RPMI8226 (cell line): ENCODE data around the gene SPPL2C.

Source experiments
- DNase-seq: peaks from one replicate; pipeline ENCODE4 v3.0.0-alpha.2; 2015

Gene SPPL2C

DNA sequence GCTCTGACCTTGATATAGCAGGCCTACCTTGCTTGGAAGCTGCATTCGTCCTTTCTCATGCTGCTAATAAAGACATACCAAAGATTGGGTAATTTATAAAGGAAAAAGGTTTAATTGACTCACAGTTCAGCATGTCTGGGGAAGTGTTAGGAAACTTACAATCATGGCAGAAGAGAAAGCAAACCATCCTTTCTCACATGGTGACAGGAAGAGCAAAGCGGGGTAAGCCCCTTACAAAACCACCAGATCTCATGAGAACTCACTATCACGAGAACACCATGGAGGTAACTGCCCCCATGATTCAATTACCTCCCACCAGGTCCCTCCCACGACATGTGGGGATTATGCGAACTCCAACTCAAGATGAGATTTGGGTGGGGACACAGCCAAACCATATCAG lies 43.7 kb downstream of the SPPL2C start:
- DNase-seq: no peak

GRCh38 chr17:45889579-45889978 lies 44.9 kb downstream of the SPPL2C start:
- DNase-seq: peak; percentile 10

- no peak for DNase-seq
Observed at GRCh38 chr17:45893725-45894021, 49.0 kb downstream of the SPPL2C start.

DNA sequence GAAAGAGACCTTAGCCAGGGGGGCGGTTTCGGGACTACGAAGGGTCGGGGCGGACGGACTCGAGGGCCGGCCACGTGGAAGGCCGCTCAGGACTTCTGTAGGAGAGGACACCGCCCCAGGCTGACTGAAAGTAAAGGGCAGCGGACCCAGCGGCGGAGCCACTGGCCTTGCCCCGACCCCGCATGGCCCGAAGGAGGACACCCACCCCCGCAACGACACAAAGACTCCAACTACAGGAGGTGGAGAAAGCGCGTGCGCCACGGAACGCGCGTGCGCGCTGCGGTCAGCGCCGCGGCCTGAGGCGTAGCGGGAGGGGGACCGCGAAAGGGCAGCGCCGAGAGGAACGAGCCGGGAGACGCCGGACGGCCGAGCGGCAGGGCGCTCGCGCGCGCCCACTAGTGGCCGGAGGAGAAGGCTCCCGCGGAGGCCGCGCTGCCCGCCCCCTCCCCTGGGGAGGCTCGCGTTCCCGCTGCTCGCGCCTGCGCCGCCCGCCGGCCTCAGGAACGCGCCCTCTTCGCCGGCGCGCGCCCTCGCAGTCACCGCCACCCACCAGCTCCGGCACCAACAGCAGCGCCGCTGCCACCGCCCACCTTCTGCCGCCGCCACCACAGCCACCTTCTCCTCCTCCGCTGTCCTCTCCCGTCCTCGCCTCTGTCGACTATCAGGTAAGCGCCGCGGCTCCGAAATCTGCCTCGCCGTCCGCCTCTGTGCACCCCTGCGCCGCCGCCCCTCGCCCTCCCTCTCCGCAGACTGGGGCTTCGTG lies 49.5 kb downstream of the SPPL2C start, which contains the start of gene MAPT:
Gene MAPT, plus strand, starts transcription at position 533 of the 763 bp plus-strand sequence. CDS start 67,784 bp downstream, outside the sequence.
- DNase-seq: peak; percentile 93

DNA sequence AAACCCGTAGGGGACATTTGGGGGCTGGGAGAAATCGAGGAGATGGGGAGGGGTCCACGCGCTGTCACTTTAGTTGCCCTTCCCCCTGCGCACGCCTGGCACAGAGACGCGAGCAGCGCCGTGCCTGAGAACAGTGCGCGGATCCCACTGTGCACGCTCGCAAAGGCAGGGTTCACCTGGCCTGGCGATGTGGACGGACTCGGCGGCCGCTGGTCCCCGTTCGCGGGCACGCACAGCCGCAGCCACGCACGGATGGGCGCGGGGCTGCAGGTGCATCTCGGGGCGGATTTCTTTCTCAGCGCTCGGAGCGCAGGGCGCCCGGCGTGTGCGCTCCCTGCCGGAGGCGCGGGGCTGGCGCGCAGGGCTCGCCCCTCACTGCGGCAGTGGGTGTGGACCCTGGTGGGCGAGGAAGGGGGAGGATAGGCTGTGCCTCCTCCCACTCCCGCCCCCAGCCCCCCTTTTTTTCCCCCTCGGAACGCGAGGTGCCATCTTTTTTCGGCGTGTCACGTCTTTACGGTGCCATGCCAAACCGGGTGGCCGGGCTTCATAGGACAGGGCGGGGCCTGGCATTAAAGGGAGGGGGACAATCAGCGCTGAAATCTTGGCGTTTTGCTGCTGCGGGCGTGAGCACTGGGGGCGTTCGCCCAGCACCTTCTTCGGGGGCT lies 50.8 kb downstream of the SPPL2C start:
- DNase-seq: peak; percentile 40

GRCh38 chr17:45895969-45896785 lies 51.5 kb downstream of the SPPL2C start:
- DNase-seq: no peak
